Measurements from ENCODE around the gene ADAMTSL3. TPM values are rescaled to one million over a fixed set of nuclear protein-coding genes. Genes with fewer than 3 reads are reported as not detected.

ADAMTSL3 gene
- total RNA-seq, 3 donors from 2014 or later: 2.2 to 52.1 (median 4.1) TPM

DNA sequence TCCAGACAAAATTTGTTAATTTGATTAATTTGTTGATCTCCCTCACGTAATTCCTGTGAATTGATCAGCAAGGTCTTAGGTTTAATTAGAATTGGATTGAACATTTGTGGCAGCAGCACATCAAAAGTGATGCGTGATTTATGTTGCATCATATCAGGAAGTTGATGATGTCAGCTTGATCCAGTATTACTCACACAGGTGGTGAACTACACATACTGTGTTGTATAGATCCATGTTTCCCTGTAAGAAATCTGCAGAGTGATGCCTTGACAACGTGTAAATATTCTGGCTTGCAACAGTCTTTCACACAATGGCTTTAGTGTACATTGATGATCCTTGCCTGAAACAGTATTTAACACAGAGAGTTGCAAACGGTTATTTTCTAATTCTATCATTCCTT, 200.4 kb downstream of the ADAMTSL3 start:
- no peak for ATAC-seq
- intact Hi-C loops (cut with DNase I, micrococcal nuclease): no loop called here
- H3K4me3 ChIP-seq: no peak overlapping the region

DNA sequence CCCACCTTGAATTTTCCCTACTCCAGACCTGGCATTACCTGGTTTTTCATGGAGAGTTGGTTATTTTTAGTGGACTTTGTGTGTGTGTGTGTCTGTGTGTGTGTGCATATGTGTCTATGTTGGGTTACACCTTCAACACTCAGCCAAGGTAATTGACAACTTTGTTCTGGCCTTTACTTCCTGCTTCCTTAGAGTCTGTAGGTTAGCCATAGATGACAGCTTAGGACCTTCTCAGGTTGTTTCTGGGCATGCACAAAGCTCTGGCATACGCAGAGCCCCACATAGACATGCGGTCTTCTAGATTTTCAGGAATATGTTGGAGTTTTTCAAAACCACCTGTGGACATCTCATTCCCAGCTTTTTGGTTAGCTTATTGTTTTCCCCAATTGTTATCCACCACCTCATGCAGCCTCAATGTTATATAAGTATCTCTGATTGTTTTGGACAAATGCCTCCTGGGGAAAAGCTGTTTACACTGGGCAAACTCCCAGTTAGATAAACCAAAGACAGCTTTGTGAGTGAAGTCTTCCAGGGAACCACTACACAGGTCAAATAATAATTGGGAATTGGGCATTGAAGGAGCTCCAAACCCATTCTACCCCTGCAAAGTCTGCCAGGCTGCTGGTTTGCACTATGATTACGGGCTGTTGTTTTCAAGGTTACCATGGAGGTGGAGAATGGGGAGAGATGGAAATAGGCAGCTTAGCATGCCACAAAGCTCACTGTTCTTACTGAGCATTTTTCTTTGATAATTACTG, 201.2 kb downstream of the ADAMTSL3 start:
- H3K9me3 ChIP-seq: no peaks in the 10 kb centered on the region
- no peak for DNase-seq
- no peaks in the 10 kb centered on the region for H3K4me1 ChIP-seq (ENCODE audit: low read depth)
- no peaks in the 10 kb centered on the region for H3K36me3 ChIP-seq (ENCODE audit: low read depth)
- no peak for ATAC-seq
- TF ChIP-seq, protein P1, sequence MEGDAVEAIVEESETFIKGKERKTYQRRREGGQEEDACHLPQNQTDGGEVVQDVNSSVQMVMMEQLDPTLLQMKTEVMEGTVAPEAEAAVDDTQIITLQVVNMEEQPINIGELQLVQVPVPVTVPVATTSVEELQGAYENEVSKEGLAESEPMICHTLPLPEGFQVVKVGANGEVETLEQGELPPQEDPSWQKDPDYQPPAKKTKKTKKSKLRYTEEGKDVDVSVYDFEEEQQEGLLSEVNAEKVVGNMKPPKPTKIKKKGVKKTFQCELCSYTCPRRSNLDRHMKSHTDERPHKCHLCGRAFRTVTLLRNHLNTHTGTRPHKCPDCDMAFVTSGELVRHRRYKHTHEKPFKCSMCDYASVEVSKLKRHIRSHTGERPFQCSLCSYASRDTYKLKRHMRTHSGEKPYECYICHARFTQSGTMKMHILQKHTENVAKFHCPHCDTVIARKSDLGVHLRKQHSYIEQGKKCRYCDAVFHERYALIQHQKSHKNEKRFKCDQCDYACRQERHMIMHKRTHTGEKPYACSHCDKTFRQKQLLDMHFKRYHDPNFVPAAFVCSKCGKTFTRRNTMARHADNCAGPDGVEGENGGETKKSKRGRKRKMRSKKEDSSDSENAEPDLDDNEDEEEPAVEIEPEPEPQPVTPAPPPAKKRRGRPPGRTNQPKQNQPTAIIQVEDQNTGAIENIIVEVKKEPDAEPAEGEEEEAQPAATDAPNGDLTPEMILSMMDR (IDR thresholded peaks at IDR 0.05): no peak
- no peak overlapping the region for H3K4me3 ChIP-seq
- intact Hi-C loops (cut with DNase I, micrococcal nuclease): no loop called here

More for the DNA sequence above, 200.4 kb downstream of the ADAMTSL3 start:
- Histone ChIP-seq H3K9me3 (no peaks in the 10 kb centered on the region), H3K36me3 (ENCODE audit: low read depth) (no peaks in the 10 kb centered on the region), H3K4me1 (ENCODE audit: low read depth) (no peaks in the 10 kb centered on the region)
- DNase-seq: no peak
- TF ChIP-seq, protein P1 (IDR thresholded peaks at IDR 0.05): no peak

DNA sequence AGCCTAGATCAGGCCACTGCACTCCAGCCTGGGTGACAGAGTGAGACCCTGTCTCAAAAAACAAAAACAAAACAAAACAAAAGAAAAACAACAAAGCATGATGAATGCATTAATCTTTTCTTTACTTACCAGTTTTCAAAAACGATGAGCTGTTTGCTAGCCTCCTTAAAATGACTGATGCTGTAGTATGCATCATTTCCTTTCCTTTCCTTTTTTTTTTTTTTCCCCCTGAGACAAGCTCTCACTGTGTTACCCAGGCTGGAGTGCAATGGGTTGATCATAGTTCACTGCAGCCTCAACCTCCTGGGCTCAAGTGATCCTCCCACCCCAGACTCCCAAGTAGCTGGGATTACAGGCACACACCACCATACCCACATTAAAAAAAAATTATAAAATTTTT, 202.0 kb downstream of the ADAMTSL3 start:
- intact Hi-C loops (cut with DNase I, micrococcal nuclease): no loop called here
- TF ChIP-seq, protein P1 (IDR thresholded peaks at IDR 0.05): no peak
- Histone ChIP-seq H3K36me3 (ENCODE audit: low read depth) (no peaks in the 10 kb centered on the region), H3K4me3 (no peak overlapping the region), H3K4me1 (ENCODE audit: low read depth) (no peaks in the 10 kb centered on the region), H3K9me3 (peaks cover 2% of the 10 kb centered on the region)
- ATAC-seq: no peak
- no peak for DNase-seq

DNA sequence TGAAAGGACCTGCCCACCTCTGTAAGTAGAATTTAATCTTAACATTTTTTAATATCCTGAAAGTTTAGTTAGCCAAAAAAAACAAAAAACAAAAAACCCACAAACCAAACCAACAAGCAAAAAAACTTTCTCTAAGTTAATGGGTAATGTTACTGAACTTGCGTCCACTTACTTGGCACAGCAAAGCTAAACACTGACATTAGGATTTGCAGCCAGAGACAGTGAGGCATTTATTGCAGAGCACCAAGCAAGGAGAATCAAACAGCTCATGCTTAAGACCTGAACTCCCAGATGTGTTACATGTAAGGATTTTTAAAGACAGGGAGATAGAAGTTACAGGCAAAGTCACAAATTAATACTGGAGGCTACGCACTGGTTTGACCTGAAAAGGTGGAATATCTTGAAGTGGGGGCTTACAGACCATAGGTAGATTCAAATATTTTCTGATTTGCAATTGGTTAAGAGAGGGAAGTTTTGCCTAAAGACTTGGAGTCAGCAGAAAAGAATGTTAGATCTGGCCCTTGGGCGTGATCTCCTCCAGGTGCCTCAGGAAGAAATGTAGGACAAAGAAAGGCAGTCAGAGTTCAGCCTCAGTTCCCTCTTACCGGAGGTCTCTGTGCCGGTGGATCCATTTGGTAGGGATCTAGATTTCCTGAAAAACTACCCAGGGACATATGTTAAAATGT, 205.0 kb downstream of the ADAMTSL3 start:
- no peaks in the 10 kb centered on the region for H3K36me3 ChIP-seq (ENCODE audit: low read depth)
- H3K4me3 ChIP-seq: no peak overlapping the region
- intact Hi-C loops (cut with DNase I, micrococcal nuclease): no loop called here
- H3K9me3 ChIP-seq: peaks cover 2% of the 10 kb centered on the region
- DNase-seq (no peak), ATAC-seq (no peak)
- TF ChIP-seq, protein P1 (IDR thresholded peaks at IDR 0.05): no peak
- H3K4me1 ChIP-seq (ENCODE audit: low read depth): no peaks in the 10 kb centered on the region

DNA sequence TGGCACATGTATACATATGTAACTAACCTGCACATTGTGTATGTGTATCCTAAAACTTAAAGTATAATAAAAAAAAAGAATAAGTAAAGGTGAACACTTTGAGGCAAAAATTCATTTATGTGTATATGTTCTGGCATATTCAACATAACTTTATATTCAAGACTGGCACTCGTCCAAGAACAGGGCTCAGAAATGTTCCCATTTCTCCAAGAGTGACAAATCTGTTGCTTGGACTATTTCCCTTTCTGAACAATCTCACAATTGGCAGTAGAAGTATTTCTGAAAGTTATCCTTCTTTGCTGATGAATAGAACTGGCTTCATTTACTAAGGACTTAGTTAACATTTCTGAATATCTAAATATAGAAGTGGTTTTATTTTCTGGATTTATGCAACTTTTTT, 212.8 kb downstream of the ADAMTSL3 start:
- Histone ChIP-seq H3K4me3 (no peak overlapping the region), H3K4me1 (ENCODE audit: low read depth) (no peaks in the 10 kb centered on the region), H3K9me3 (no peaks in the 10 kb centered on the region), H3K36me3 (ENCODE audit: low read depth) (no peaks in the 10 kb centered on the region)
- intact Hi-C loops (cut with DNase I, micrococcal nuclease): no loop called here
- TF ChIP-seq, protein P1 (IDR thresholded peaks at IDR 0.05): no peak
- ATAC-seq (no peak), DNase-seq (no peak)
